Tibial artery (tissue), 4 donors: ENCODE results near the gene POT1.
A peak's percentile ranks its signal among the peaks of the same experiment; 100 is the strongest.
"Not testable (repeated sequence)": the region's sequence is repeated elsewhere in the genome, so short reads cannot be mapped to it uniquely, and the experiment has no call there.

Source experiments
- DNase-seq, 2 donors: peaks; one replicate each; pipeline ENCODE4 v3.0.0-alpha.2; 2019
- H3K27ac ChIP-seq, 2 donors: fragments of 200-600 bp; sonication (generic) in 1 of 2; 1 replicate in 1 of 2; 2 replicates in 1 of 2; pipeline ENCODE4 v1.5.1; 2018 to 2019; ENCODE audit warnings: mild to moderate bottlenecking in 1 of 2
- H3K27me3 ChIP-seq, 2 donors: fragments of 200-600 bp; sonication (generic) in 1 of 2; one replicate each; pipeline versions ENCODE4 v1.5.1 to v1.6.0; 2016 to 2019
- H3K36me3 ChIP-seq, 3 donors: fragments of 200-600 bp; sonication (generic) in 2 of 3; one replicate each; pipeline ENCODE4 v1.5.1; 2016 to 2019; ENCODE audit warnings: mild to moderate bottlenecking in 2 of 3
- H3K4me1 ChIP-seq, 4 donors: fragments of 200-600 bp; sonication (generic) in 2 of 4; 1 replicate in 3 of 4; 2 replicates in 1 of 4; pipeline ENCODE4 v1.5.1; 2016 to 2019
- H3K4me3 ChIP-seq, 2 donors: fragments of 200-600 bp; sonication (generic) in 1 of 2; 1 replicate in 1 of 2; 2 replicates in 1 of 2; pipeline ENCODE4 v1.5.1; 2018 to 2019; ENCODE audit warnings: mild to moderate bottlenecking in 2 of 2
- H3K9me3 ChIP-seq, 3 donors: fragments of 200-600 bp; sonication (generic) in 1 of 3; one replicate each; pipeline ENCODE4 v1.5.1; 2016 to 2019
- intact Hi-C: fragments of 100-400 bp; cut with DNase I; formaldehyde crosslinking; loops from one replicate; pipeline ENCODE4 v1.15.0; 2023; ENCODE audit warnings: low total_unique reads
- TF ChIP-seq, protein P1 (sequence below), 2 experiments: fragments of 200-600 bp in 1 of 2; fragments of 450-650 bp in 1 of 2; IDR thresholded peaks; one replicate each; pipeline ENCODE4 v1.5.1; 2017 to 2019; ENCODE audit warnings: antibody characterized with exemption in 2 of 2, mild to moderate bottlenecking in 1 of 2, moderate library complexity in 1 of 2

POT1 gene, protein sequence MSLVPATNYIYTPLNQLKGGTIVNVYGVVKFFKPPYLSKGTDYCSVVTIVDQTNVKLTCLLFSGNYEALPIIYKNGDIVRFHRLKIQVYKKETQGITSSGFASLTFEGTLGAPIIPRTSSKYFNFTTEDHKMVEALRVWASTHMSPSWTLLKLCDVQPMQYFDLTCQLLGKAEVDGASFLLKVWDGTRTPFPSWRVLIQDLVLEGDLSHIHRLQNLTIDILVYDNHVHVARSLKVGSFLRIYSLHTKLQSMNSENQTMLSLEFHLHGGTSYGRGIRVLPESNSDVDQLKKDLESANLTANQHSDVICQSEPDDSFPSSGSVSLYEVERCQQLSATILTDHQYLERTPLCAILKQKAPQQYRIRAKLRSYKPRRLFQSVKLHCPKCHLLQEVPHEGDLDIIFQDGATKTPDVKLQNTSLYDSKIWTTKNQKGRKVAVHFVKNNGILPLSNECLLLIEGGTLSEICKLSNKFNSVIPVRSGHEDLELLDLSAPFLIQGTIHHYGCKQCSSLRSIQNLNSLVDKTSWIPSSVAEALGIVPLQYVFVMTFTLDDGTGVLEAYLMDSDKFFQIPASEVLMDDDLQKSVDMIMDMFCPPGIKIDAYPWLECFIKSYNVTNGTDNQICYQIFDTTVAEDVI

DNA sequence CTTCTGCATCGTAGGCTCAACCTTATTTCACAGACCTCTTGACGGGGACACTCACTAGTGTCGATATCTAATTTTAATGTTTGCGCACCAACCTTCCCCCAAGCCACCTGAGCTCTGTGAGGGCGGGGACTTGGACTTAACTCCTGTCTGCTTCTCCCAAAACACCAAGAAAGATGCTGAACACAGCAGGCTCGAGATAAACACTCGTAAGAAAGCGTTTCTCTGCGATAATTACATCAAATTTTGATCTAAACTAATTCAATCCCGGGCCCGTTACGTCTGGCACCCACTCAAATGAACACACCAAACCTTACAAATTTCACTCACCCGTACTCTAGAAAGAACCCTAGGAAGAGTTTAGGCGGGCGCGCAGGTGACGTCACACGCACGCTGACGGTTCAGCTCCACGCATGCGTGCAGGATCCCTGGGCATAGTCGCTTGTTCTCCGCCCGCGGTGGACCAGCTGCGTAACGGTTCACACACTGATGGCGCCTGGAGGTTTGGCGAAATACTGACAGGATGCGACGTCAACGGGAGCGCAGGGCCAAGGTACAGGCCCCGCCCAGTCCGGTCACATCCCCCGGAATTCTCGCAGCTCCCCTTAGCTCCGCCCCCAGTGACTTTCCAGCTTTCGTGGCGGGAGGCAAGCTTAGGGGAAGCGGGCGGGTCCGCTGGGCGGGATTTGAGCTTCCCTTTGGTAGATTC is at the start of gene POT1:
TSS of gene POT1 (minus strand) at position 359 of the 706 bp plus-strand sequence. CDS start 32,652 bp downstream, outside the sequence.
- Histone ChIP-seq H3K36me3 (no peaks in the 10 kb centered on the region), H3K27me3 (no peaks in the 10 kb centered on the region), H3K9me3 (no peaks in the 10 kb centered on the region), H3K4me1 (peaks cover 0 to 23% (median 5%) of the 10 kb centered on the region in 4 donors), H3K4me3 (peak within 1 kb of the TSS; percentile 62 to 69), H3K27ac (peak within 1 kb of the TSS; percentile 86 to 92)
- TF ChIP-seq, protein P1, sequence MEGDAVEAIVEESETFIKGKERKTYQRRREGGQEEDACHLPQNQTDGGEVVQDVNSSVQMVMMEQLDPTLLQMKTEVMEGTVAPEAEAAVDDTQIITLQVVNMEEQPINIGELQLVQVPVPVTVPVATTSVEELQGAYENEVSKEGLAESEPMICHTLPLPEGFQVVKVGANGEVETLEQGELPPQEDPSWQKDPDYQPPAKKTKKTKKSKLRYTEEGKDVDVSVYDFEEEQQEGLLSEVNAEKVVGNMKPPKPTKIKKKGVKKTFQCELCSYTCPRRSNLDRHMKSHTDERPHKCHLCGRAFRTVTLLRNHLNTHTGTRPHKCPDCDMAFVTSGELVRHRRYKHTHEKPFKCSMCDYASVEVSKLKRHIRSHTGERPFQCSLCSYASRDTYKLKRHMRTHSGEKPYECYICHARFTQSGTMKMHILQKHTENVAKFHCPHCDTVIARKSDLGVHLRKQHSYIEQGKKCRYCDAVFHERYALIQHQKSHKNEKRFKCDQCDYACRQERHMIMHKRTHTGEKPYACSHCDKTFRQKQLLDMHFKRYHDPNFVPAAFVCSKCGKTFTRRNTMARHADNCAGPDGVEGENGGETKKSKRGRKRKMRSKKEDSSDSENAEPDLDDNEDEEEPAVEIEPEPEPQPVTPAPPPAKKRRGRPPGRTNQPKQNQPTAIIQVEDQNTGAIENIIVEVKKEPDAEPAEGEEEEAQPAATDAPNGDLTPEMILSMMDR (IDR thresholded peaks at IDR 0.05): no peak
- peak; percentile 99 to 100 for DNase-seq
- intact Hi-C loops: no loop called here

DNA sequence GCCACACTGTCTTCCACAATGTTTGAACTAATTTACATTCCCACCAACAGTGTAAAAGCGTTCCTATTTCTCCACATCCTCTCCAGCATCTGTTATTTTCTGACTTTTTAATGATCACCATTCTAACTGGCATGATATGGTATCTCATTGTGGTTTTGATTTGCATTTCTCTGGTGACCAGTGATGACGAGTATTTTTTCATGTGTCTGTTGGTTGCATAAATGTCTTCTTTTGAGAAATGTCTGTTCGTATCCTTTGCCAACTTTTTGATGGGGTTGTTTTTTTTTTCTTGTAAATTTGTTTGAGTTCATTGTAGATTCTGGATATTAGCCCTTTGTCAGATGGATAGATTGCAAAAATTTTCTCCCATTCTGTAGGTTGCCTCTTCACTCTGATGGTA is 45.5 kb upstream of the POT1 start:
- intact Hi-C loops, DNase-seq, H3K4me3 ChIP-seq, H3K36me3 ChIP-seq, H3K27me3 ChIP-seq, H3K4me1 ChIP-seq, H3K9me3 ChIP-seq, H3K27ac ChIP-seq: not testable (repeated sequence)

DNA sequence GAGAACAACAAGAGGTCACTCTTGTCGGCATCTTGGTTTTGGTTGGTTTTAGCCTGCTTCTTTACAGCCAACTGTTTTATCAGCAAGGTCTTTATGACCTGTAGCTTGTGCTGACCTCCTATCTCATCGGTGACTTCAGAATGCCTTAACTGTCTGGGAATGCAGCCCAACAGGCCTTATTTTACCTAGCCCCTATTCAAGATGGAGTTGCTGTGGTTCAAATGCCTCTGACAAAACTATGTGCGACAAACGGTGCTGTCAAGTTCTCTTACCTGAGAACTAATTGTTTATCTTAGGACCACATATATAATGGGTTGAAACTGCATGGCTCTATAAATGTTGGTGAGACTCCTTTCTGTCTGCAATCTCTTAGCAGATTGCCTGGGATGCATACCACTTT is 35.9 kb upstream of the POT1 start:
- TF ChIP-seq, protein P1 (IDR thresholded peaks at IDR 0.05): no peak

DNA sequence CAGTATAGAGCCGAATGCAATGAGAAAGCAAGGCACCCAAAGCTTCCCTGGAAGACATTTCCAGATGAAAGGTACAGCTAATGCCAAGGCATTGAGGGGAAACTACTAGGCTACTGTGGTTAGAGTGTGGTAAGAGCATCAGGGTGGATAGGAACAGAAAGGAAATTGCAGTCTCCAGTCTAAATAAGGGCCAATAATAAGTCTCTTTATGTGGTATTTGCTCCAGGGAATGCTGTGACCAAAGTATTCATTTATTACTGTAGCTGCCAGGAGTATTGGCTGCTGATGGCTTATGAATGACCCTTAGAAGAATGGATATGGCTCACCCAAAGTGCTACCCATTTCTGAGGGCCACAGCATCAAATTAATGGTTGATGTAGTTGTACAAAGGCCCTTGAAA is 30.1 kb upstream of the POT1 start:
- Histone ChIP-seq H3K27ac (no peak overlapping the region), H3K27me3 (no peaks in the 10 kb centered on the region), H3K36me3 (no peaks in the 10 kb centered on the region), H3K9me3 (peaks cover 0 to 8% (median 5%) of the 10 kb centered on the region in 3 donors), H3K4me3 (no peak overlapping the region), H3K4me1 (no peaks in the 10 kb centered on the region)
- DNase-seq: no peak
- intact Hi-C loops: no loop called here
- TF ChIP-seq, protein P1 (IDR thresholded peaks at IDR 0.05): no peak

More for the DNA sequence above, 35.9 kb upstream of the POT1 start:
- intact Hi-C loops: no loop called here
- Histone ChIP-seq H3K27me3 (no peaks in the 10 kb centered on the region), H3K4me3 (no peak overlapping the region), H3K4me1 (no peaks in the 10 kb centered on the region), H3K9me3 (no peaks in the 10 kb centered on the region), H3K27ac (no peak overlapping the region), H3K36me3 (no peaks in the 10 kb centered on the region)
- DNase-seq: no peak

DNA sequence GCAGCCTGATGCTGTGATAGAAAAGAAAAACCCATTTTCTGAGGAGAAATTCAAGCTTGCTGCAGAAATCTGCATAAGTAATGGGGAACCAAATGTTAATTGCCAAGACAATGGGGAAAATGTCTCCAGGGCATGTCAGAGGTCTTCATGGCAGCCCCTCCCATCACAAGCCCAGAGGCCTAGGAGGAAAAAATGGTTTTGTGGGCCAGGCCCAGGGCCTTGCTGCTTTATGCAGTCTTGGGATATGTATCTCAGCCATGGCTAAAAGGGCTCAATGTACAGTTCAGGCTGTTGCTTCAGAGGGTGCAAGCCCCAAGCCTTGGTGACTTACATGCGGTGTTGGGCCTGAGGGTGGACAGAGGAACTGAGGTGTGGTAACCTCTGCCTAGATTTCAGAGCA is 28.3 kb upstream of the POT1 start:
- H3K36me3 ChIP-seq, H3K27me3 ChIP-seq, DNase-seq, H3K27ac ChIP-seq, intact Hi-C loops, H3K4me1 ChIP-seq, H3K9me3 ChIP-seq, H3K4me3 ChIP-seq: not testable (repeated sequence)

DNA sequence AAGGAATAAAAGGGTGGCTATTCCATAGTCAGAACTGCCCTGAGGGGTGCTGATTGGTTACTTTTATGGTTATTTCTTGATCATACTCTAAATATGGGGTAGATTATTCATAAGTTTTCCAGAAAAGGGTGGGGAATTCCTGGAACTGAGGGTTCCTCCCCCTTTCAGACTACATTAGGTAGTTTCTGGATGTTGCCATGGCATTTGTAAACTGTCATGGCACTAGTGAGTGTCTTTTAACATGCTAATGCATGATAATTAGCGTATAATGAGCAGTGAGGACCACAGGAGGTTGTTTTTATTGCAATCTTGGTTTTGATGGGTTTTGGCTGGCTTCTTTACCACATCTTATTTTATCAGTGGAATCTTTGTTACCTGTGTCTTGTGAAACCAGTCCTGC is 26.5 kb upstream of the POT1 start:
- no peak for DNase-seq
- no peak overlapping the region for H3K4me3 ChIP-seq
- no peaks in the 10 kb centered on the region for H3K4me1 ChIP-seq
- TF ChIP-seq, protein P1 (IDR thresholded peaks at IDR 0.05): no peak
- H3K9me3 ChIP-seq: peaks cover 0 to 8% (median 5%) of the 10 kb centered on the region in 3 donors
- H3K36me3 ChIP-seq: no peaks in the 10 kb centered on the region
- intact Hi-C loops: no loop called here
- no peak overlapping the region for H3K27ac ChIP-seq
- H3K27me3 ChIP-seq: no peaks in the 10 kb centered on the region
